ENCODE data around the gene PIK3R1. TPM values are rescaled to one million over a fixed set of nuclear protein-coding genes. Genes with fewer than 3 reads are reported as not detected.

PIK3R1 gene
- total and polyA plus RNA-seq, 10 of the 15 experiments (the other 5 are each of a cell fraction or from before 2014, with no cell fraction given), result 7.8 to 38.4 (median 15.7) TPM

DNA sequence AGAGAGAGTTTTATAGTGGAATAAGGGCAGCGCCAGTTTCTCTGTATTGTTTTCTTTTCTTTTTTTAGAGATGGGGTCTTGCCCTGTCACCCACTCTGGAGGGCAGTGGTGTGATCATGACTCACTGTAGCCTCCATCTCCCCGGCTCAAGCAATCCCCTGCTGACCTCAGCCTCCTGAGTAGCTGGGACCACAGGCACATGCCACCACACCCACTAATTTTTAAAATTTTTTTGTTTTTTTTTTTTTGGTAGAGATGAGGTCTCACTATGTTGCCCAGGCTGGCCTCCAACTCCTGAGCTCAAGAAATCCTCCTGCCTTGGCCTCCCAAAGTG is 119.0 kb downstream of the PIK3R1 start:
- Histone ChIP-seq H3K4me3 (no peak overlapping the region), H3K79me2 (ENCODE audit: control insufficient read depth, insufficient read depth, low read length) (no peaks in the 10 kb centered on the region), H3K9me3 (replicated peaks; ENCODE audit: control insufficient read depth, insufficient read depth, low read length) (no peaks in the 10 kb centered on the region), H3K27me3 (replicated peaks in 1 of 2; ENCODE audit: control insufficient read depth in 2 of 2, insufficient read depth in 2 of 2, low read length in 1 of 2) (no peaks in the 10 kb centered on the region), H3K36me3 (ENCODE audit: control insufficient read depth in 2 of 2, insufficient read depth in 2 of 2, low read length in 1 of 2) (no peaks in the 10 kb centered on the region), H3K27ac (ENCODE audit: control insufficient read depth, insufficient read depth) (no peak overlapping the region), H3K4me1 (ENCODE audit: control insufficient read depth, insufficient read depth, low read length) (peaks cover 11% of the 10 kb centered on the region), H3K4me2 (ENCODE audit: control insufficient read depth, insufficient read depth) (no peak overlapping the region), H4K20me1 (ENCODE audit: control insufficient read depth, insufficient read depth) (no peaks in the 10 kb centered on the region), H3K9ac (ENCODE audit: control insufficient read depth, insufficient read depth, low read length) (no peak overlapping the region), H2AFZ (ENCODE audit: control insufficient read depth, low read depth, low read length) (no peak overlapping the region)
- no TSS peak for BruUV-seq (replicated peaks)
- ChIA-PET SMC1A (ENCODE audit: uncharacterized antibody, unreplicated experiment) (no interaction called here), RAD21 (ENCODE audit: unreplicated experiment) (interaction anchor here (4.4 kb wide), 1 partner anchor 9 kb away, joined by 27 read pairs; no protein-coding TSS in a partner anchor), POLR2A (no interaction called here), CTCF (interaction anchor here (1.2 kb wide), 1 partner anchor 124 kb away, joined by 4 read pairs; no protein-coding TSS in a partner anchor)
- ATAC-seq (no peak), FAIRE-seq (no peak), DNase-seq (ENCODE audit: low read depth, low spot score) (no peak)
- intact Hi-C loops (cut with micrococcal nuclease; ENCODE audit: unreplicated experiment), result no loop called here
- no peak for TF ChIP-seq BCL11A (IDR thresholded peaks at IDR 0.05; ENCODE audit: low read depth, low read length)
- TF ChIP-seq MTA2 (IDR thresholded peaks at IDR 0.05; ENCODE audit: low read depth), result no peak
- TF ChIP-seq ATF7 (IDR thresholded peaks at IDR 0.05; ENCODE audit: low read depth), result no peak
- TF ChIP-seq MYC (IDR thresholded peaks at IDR 0.05; ENCODE audit: insufficient read depth, insufficient read length, insufficient replicate concordance, low read length, severe bottlenecking), result no peak
- TF ChIP-seq MYB (IDR thresholded peaks at IDR 0.05; ENCODE audit: borderline replicate concordance, low read depth, low read length), result no peak
- TF ChIP-seq KDM1A (IDR thresholded peaks at IDR 0.05; ENCODE audit: borderline replicate concordance), result no peak
- TF ChIP-seq, protein P1, sequence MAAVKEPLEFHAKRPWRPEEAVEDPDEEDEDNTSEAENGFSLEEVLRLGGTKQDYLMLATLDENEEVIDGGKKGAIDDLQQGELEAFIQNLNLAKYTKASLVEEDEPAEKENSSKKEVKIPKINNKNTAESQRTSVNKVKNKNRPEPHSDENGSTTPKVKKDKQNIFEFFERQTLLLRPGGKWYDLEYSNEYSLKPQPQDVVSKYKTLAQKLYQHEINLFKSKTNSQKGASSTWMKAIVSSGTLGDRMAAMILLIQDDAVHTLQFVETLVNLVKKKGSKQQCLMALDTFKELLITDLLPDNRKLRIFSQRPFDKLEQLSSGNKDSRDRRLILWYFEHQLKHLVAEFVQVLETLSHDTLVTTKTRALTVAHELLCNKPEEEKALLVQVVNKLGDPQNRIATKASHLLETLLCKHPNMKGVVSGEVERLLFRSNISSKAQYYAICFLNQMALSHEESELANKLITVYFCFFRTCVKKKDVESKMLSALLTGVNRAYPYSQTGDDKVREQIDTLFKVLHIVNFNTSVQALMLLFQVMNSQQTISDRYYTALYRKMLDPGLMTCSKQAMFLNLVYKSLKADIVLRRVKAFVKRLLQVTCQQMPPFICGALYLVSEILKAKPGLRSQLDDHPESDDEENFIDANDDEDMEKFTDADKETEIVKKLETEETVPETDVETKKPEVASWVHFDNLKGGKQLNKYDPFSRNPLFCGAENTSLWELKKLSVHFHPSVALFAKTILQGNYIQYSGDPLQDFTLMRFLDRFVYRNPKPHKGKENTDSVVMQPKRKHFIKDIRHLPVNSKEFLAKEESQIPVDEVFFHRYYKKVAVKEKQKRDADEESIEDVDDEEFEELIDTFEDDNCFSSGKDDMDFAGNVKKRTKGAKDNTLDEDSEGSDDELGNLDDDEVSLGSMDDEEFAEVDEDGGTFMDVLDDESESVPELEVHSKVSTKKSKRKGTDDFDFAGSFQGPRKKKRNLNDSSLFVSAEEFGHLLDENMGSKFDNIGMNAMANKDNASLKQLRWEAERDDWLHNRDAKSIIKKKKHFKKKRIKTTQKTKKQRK (IDR thresholded peaks at IDR 0.05; ENCODE audit: low read depth, low read length), result no peak
- no peak for TF ChIP-seq FOXK2 (IDR thresholded peaks at IDR 0.05)
- TF ChIP-seq, protein P2, sequence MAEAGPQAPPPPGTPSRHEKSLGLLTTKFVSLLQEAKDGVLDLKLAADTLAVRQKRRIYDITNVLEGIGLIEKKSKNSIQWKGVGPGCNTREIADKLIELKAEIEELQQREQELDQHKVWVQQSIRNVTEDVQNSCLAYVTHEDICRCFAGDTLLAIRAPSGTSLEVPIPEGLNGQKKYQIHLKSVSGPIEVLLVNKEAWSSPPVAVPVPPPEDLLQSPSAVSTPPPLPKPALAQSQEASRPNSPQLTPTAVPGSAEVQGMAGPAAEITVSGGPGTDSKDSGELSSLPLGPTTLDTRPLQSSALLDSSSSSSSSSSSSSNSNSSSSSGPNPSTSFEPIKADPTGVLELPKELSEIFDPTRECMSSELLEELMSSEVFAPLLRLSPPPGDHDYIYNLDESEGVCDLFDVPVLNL (IDR thresholded peaks at IDR 0.05; ENCODE audit: low read depth, low read length), result no peak
- TF ChIP-seq ZBTB40 (IDR thresholded peaks at IDR 0.05; ENCODE audit: borderline replicate concordance), result no peak
- TF ChIP-seq STAT1 (conservative IDR thresholded peaks at IDR 0.05), result no peak
- WGBS (ENCODE audit: insufficient coverage, insufficient replicate concordance, low lambda C conversion rate, missing lambda C conversion rate), result 79% methylated on average over 2 of the region's 2 CpGs
- in situ Hi-C loops (cut with MboI), result no loop called here

Measured in GM12878 (cell line).